Natural killer cell (primary cell): Measurements from ENCODE around the gene ZNF565. TPM values are rescaled to one million over a fixed set of nuclear protein-coding genes. Genes with fewer than 3 reads are reported as not detected.
A peak's percentile ranks its signal among the peaks of the same experiment; 100 is the strongest.

Source experiments
- ATAC-seq, 3 donors: fragments of 150-1000 bp in 2 of 3; fragments of 200-7000 bp in 1 of 3; cut with Tn5 transposase; 1 replicate in 1 of 3; 2 replicates in 2 of 3; pipeline ENCODE4 v1.10.0; 2021; ENCODE audit warnings: mild to moderate bottlenecking in 2 of 3, moderate library complexity in 2 of 3
- DNase-seq, 2 donors: peaks; one replicate each; pipeline versions ENCODE4 v3.0.0 to v3.0.0-alpha.2; 2013 to 2021; ENCODE audit warnings: mixed read lengths in 1 of 2
- H3K27ac ChIP-seq: one replicate; pipeline ENCODE4 v1.5.1; 2013; ENCODE audit warnings: mild to moderate bottlenecking, low read length
- H3K27me3 ChIP-seq: one replicate; pipeline ENCODE4 v1.6.1; 2013; ENCODE audit warnings: low read length; ENCODE audit not compliant: control insufficient read depth, insufficient read depth
- H3K36me3 ChIP-seq: one replicate; pipeline ENCODE4 v1.6.1; 2013; ENCODE audit warnings: low read length; ENCODE audit not compliant: control insufficient read depth, insufficient read depth
- H3K4me1 ChIP-seq: one replicate; pipeline ENCODE4 v1.6.1; 2013; ENCODE audit warnings: low read length; ENCODE audit not compliant: control insufficient read depth, insufficient read depth
- H3K4me3 ChIP-seq: one replicate; pipeline ENCODE4 v1.5.1; 2013; ENCODE audit warnings: low read length
- H3K9me3 ChIP-seq: one replicate; pipeline ENCODE4 v1.6.1; 2013; ENCODE audit warnings: low read length; ENCODE audit not compliant: control insufficient read depth, insufficient read depth
- H3K27ac Mint-ChIP-seq, 2 donors: one replicate each; pipeline ENCODE4 v1.8.0; 2022; ENCODE audit warnings: mild to moderate bottlenecking in 2 of 2, mixed read lengths in 2 of 2, moderate library complexity in 1 of 2
- H3K27me3 Mint-ChIP-seq, 2 donors: one replicate each; pipeline ENCODE4 v1.8.0; 2022; ENCODE audit warnings: low read depth in 2 of 2, mixed read lengths in 2 of 2
- H3K36me3 Mint-ChIP-seq: one replicate; pipeline ENCODE4 v1.8.0; 2022; ENCODE audit warnings: mixed read lengths
- H3K4me1 Mint-ChIP-seq, 2 donors: one replicate each; pipeline ENCODE4 v1.8.0; 2022; ENCODE audit warnings: mixed read lengths in 2 of 2
- H3K4me3 Mint-ChIP-seq: one replicate; pipeline ENCODE4 v1.8.0; 2022; ENCODE audit warnings: mild to moderate bottlenecking, moderate library complexity, mixed read lengths
- H3K9me3 Mint-ChIP-seq, 2 donors: one replicate each; pipeline ENCODE4 v1.8.0; 2022; ENCODE audit warnings: mixed read lengths in 2 of 2
- CTCF ChIP-seq: fragments of 200-600 bp; IDR thresholded peaks from one replicate; pipeline ENCODE4 v1.8.0; 2022; ENCODE audit warnings: antibody characterized with exemption
- WGBS: methylation state at CpG from one replicate; pipeline ENCODE4 v1.1.7; 2013; ENCODE audit warnings: missing lambda C conversion rate; ENCODE audit not compliant: insufficient coverage; 5-methylcytosine and 5-hydroxymethylcytosine counted together
- intact Hi-C: fragments of 100-400 bp; cut with micrococcal nuclease; formaldehyde crosslinking; loops from one replicate; pipeline ENCODE4 v1.14.2; 2022
- total RNA-seq, 4 donors: library from RNA; stranded (reverse); fragments of 120-200 nt in 1 of 4; gene quantifications; one replicate each; pipeline versions ENCODE4 v1.2.3 to v1.2.4, GENCODE V29; 2013 to 2022

The ZNF565 gene
- total RNA-seq, 3 donors from 2014 or later (not counting 1 experiment from before 2014, with no cell fraction given), result 7.7 to 19.1 (median 10.5) TPM

- ATAC-seq, result peak; percentile 82 to 88 (median 84)
- Histone ChIP-seq H3K4me3 (peak overlapping the region; percentile 94), H3K36me3 (peaks cover 33% of the 10 kb centered on the region), H3K9me3 (no peaks in the 10 kb centered on the region), H3K27me3 (no peaks in the 10 kb centered on the region), H3K4me1 (peaks cover 19% of the 10 kb centered on the region), H3K27ac (peak overlapping the region; percentile 76)
- Mint-ChIP-seq H3K27ac (peak overlapping the region; percentile 88 to 90), H3K9me3 (no peaks in the 10 kb centered on the region), H3K4me3 (peak overlapping the region; percentile 96), H3K27me3 (no peaks in the 10 kb centered on the region), H3K36me3 (peaks cover 2% of the 10 kb centered on the region), H3K4me1 (peaks cover 17 to 32% of the 10 kb centered on the region in 2 donors)
- intact Hi-C loops, result loop anchor here (1.0 to 2.0 kb wide), 3 partner anchors 26 to 87 kb away; partner anchors contain the start of genes TBCB, THAP8, WDR62 and ZNF146
- no peak for TF ChIP-seq CTCF
- peak; percentile 88 to 92 for DNase-seq
- WGBS, result 28% methylated on average over 37 of the region's 42 CpGs
Measured at GRCh38 chr19:36141039-36141927, 73.2 kb downstream of the ZNF565 start.

- intact Hi-C loops, result loop anchor here (1.0 to 2.0 kb wide), 4 partner anchors 13 to 86 kb away; partner anchors contain the start of genes TBCB, THAP8, WDR62 and ZNF146
- no peaks in the 10 kb centered on the region for H3K36me3 Mint-ChIP-seq
- H3K4me3 ChIP-seq, result peak overlapping the region; percentile 94
- H3K4me1 ChIP-seq, result peaks cover 19% of the 10 kb centered on the region
- ATAC-seq (peak; percentile 18 to 25 (median 18)), DNase-seq (peak; percentile 27 to 69)
- under 1% methylated on average over 29 of the region's 31 CpGs for WGBS
- H3K9me3 Mint-ChIP-seq, result no peaks in the 10 kb centered on the region
- H3K36me3 ChIP-seq, result peaks cover 25% of the 10 kb centered on the region
- H3K9me3 ChIP-seq, result no peaks in the 10 kb centered on the region
- no peaks in the 10 kb centered on the region for H3K27me3 Mint-ChIP-seq
- peaks cover 17 to 29% of the 10 kb centered on the region in 2 donors for H3K4me1 Mint-ChIP-seq
- peak overlapping the region; percentile 88 to 90 for H3K27ac Mint-ChIP-seq
- no peak for TF ChIP-seq CTCF
- no peaks in the 10 kb centered on the region for H3K27me3 ChIP-seq
- peak overlapping the region; percentile 96 for H3K4me3 Mint-ChIP-seq
- peak overlapping the region; percentile 76 for H3K27ac ChIP-seq
Measured at GRCh38 chr19:36140304-36141038, 74.0 kb downstream of the ZNF565 start.

GRCh38 chr19:36139473-36140303 lies 74.8 kb downstream of the ZNF565 start, which contains the start of gene CAPNS1:
TSS of gene CAPNS1 (plus strand) at chr19:36140066. CDS start at chr19:36141012, 946 bp downstream.
- Histone ChIP-seq H3K27me3 (no peaks in the 10 kb centered on the region), H3K4me1 (peaks cover 19% of the 10 kb centered on the region), H3K36me3 (peaks cover 20% of the 10 kb centered on the region), H3K4me3 (peak within 1 kb of the TSS; percentile 94), H3K27ac (peak within 1 kb of the TSS; percentile 76), H3K9me3 (no peaks in the 10 kb centered on the region)
- intact Hi-C loops, result loop anchor here (1.0 to 2.0 kb wide), 2 partner anchors 12 to 75 kb away; partner anchors contain the start of genes ZNF146 and ZNF565
- peak; percentile 68 to 88 (median 78) for ATAC-seq
- H3K27me3 Mint-ChIP-seq, result no peaks in the 10 kb centered on the region
- H3K9me3 Mint-ChIP-seq, result no peaks in the 10 kb centered on the region
- under 1% methylated on average over 75 of the region's 75 CpGs for WGBS
- TF ChIP-seq CTCF, result no peak
- H3K36me3 Mint-ChIP-seq, result no peaks in the 10 kb centered on the region
- peak within 1 kb of the TSS; percentile 96 for H3K4me3 Mint-ChIP-seq
- H3K27ac Mint-ChIP-seq, result peak within 1 kb of the TSS; percentile 88 to 90
- H3K4me1 Mint-ChIP-seq, result peaks cover 17 to 29% of the 10 kb centered on the region in 2 donors
- peak; percentile 91 to 96 for DNase-seq
